ENCODE results near the gene CSTPP1.

- TF ChIP-seq CTCF (IDR thresholded peaks at IDR 0.05) (no peak), POLR2A (IDR thresholded peaks at IDR 0.05) (no peak)
Observed at GRCh38 chr11:47177846-47178245, 241.3 kb downstream of the CSTPP1 start.

Measured in Peyer's patch (tissue), 4 donors.